BLaER1 (cell line): ENCODE results near the gene MRC2.
A peak's percentile ranks its signal among the peaks of the same experiment; 100 is the strongest.

Experiments
- H3K27ac ChIP-seq: shearing (Covaris generic); formaldehyde crosslinking; 2 replicates; pipeline ENCODE4 v1.8.1; 2022
- H3K27me3 ChIP-seq: shearing (Covaris generic); formaldehyde crosslinking; 2 replicates; pipeline ENCODE4 v1.8.1; 2022
- H3K36me3 ChIP-seq: shearing (Covaris generic); formaldehyde crosslinking; 2 replicates; pipeline ENCODE4 v1.8.1; 2022
- H3K4me1 ChIP-seq: shearing (Covaris generic); formaldehyde crosslinking; 2 replicates; pipeline ENCODE4 v1.8.1; 2022
- H3K4me2 ChIP-seq: shearing (Covaris generic); formaldehyde crosslinking; 2 replicates; pipeline ENCODE4 v1.8.1; 2022
- H3K4me3 ChIP-seq: shearing (Covaris generic); formaldehyde crosslinking; 2 replicates; pipeline ENCODE4 v1.8.1; 2022
- H3K9ac ChIP-seq: shearing (Covaris generic); formaldehyde crosslinking; 2 replicates; pipeline ENCODE4 v1.8.1; 2022
- H3K9me3 ChIP-seq: shearing (Covaris generic); formaldehyde crosslinking; 2 replicates; pipeline ENCODE4 v1.8.1; 2022
- H4K20me1 ChIP-seq: shearing (Covaris generic); formaldehyde crosslinking; 2 replicates; pipeline ENCODE4 v1.8.1; 2022
- Cebpa-rat ChIP-seq: shearing (Covaris generic); IDR thresholded peaks from 2 replicates; pipeline ENCODE4 v1.8.1; 2022

Gene MRC2

DNA sequence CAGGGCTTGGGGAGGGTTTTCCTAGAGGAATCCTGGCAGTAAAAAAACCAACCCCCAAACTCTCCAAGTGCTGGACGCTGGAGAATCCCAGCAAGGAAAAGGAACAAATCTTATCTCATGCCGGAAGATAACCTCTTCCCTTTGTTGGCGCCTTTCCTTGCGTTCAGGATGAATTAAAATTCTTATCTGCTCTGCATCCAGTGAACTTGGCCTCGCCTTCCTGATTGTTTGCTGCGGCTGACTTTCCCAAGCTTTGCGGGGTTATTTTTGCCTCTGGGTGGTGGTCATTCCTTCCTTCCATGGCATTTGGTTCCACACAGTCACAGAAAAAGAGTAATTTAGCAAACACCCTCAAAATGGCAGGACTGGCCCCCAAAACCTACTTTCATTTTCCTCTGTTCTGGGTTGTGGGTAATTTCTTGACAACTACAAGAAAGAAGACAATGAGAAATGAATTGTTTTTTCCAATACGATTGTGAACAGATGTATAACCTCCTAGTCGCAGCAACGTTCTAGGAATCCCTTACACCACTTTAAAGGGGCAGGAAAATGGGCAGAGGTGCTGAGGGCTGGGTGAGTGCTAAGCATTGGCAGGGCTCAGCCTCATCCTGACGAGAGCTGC lies 77.8 kb downstream of the MRC2 start:
- peak overlapping the region; percentile 95 for H3K4me2 ChIP-seq
- TF ChIP-seq Cebpa-rat: no peak
- peaks cover 7% of the 10 kb centered on the region; the same call in 1 of the 2 replicates for H3K9me3 ChIP-seq
- no peaks in the 10 kb centered on the region for H3K36me3 ChIP-seq
- peak overlapping the region; percentile 18 for H3K27ac ChIP-seq
- H3K4me1 ChIP-seq: peaks cover 40% of the 10 kb centered on the region
- H3K27me3 ChIP-seq: no peaks in the 10 kb centered on the region
- H4K20me1 ChIP-seq: no peaks in the 10 kb centered on the region
- peak overlapping the region; percentile 77; the same call in 1 of the 2 replicates for H3K4me3 ChIP-seq
- H3K9ac ChIP-seq: peak overlapping the region; percentile 81; the same call in 1 of the 2 replicates

DNA sequence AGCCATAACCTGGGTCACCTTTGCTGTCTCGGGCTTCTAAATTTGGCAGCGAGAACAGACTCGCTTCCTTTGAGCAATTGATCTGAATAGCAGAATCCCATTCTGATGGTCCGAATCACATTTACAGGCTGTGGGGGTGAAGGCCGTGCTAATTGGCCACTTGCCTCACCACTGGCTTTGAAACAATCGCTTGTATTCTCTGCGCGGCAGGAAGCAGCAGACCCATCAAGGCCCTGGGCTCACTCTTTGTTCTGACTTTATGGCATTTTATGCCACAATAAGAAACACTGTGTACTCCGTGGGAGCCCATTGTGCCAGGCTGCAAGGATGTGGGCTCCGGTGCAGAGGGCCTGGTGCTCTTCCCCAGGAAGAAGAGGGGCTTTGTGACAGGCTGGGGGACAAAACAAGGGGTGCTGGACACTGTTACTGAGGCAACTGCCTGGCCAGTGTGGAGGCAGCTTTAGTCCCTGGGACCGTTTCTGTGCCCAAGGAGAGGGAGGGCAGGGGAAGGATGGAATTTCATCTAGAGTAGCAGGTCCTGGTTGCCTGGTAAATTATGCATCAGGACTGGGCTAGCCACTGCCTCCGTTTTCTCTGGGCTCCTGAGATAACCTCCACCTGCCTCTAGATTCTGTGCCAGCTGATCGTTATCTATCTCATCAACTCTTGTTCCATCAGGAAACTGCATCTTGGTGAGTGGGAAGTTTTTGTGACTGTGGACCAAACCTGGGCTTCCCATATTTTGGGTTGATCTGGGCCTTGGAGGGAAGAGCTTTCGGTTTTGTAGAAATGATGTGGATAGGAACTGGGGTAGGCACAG lies 78.5 kb downstream of the MRC2 start:
- Histone ChIP-seq H4K20me1 (no peaks in the 10 kb centered on the region), H3K27me3 (no peaks in the 10 kb centered on the region), H3K27ac (peak overlapping the region; percentile 18; the same call in 1 of the 2 replicates), H3K4me3 (no peak overlapping the region), H3K36me3 (no peaks in the 10 kb centered on the region), H3K4me2 (peak overlapping the region; percentile 95), H3K4me1 (peaks cover 39% of the 10 kb centered on the region), H3K9me3 (peaks cover 7% of the 10 kb centered on the region; the same call in 1 of the 2 replicates), H3K9ac (no peak overlapping the region)
- TF ChIP-seq Cebpa-rat: no peak

DNA sequence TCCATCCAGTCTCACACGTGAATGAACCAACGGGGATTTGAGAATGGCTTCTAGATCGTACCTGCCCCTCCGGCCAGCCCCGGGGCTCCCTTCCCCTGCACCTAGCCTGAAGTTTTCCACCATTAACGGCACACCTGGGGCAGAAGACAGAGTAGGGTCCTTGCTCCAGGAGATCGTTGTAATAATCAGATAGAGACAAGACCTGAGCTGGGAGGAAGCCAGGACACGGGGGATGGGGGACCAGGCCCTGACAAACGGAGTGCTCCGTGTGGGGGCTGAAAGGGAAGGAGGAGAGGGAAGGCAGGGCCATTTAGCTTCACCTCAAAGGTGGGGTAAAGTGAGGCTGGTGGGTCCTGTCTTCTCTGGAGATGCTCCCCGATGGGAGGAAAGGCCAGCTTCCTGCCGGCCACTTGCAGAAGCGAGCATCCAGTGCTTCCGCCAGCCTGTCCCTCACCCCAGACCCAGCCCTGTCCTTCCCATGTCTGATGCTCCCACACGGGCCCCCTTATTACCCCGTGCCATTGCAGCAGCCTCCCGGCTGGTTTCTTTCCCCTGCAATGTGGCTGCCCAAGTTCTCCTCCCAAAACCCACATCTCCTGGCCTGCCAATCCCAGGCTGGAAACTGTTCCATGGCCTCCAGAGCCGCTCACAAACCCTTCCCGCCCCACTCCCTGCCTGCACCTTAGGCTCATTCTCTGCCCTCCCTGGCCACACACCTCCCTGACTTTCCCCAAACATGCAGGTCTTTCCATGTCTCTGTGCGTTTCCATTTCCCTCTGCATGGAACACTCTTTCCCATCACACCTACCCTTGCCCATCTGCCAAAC lies 79.3 kb downstream of the MRC2 start:
- peaks cover 7% of the 10 kb centered on the region; the same call in 1 of the 2 replicates for H3K9me3 ChIP-seq
- no peaks in the 10 kb centered on the region for H3K27me3 ChIP-seq
- H3K4me3 ChIP-seq: no peak overlapping the region
- H4K20me1 ChIP-seq: no peaks in the 10 kb centered on the region
- no peak overlapping the region for H3K27ac ChIP-seq
- no peak for TF ChIP-seq Cebpa-rat
- H3K4me2 ChIP-seq: no peak overlapping the region
- no peaks in the 10 kb centered on the region for H3K36me3 ChIP-seq
- H3K4me1 ChIP-seq: peaks cover 37% of the 10 kb centered on the region
- no peak overlapping the region for H3K9ac ChIP-seq

DNA sequence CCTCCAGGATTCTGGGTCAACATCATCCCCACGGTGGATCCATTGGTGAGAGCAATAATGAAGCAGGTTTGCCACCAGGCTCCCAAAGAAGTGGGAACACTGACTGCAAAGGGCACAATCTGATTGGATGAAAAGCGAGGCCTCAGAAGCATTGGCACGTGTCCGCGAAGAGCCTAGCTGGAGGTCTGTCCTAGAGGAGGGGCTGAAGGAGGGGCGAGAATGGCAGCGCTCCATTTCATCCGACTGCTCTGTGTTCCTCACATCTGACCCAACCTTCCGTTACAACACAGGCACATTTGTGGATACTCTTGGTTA lies 79.9 kb downstream of the MRC2 start:
- Histone ChIP-seq H3K36me3 (no peaks in the 10 kb centered on the region), H3K4me2 (no peak overlapping the region), H3K27ac (no peak overlapping the region), H4K20me1 (no peaks in the 10 kb centered on the region), H3K27me3 (no peaks in the 10 kb centered on the region), H3K9me3 (peaks cover 7% of the 10 kb centered on the region; the same call in 1 of the 2 replicates), H3K9ac (no peak overlapping the region), H3K4me3 (no peak overlapping the region), H3K4me1 (peaks cover 41% of the 10 kb centered on the region)
- no peak for TF ChIP-seq Cebpa-rat

DNA sequence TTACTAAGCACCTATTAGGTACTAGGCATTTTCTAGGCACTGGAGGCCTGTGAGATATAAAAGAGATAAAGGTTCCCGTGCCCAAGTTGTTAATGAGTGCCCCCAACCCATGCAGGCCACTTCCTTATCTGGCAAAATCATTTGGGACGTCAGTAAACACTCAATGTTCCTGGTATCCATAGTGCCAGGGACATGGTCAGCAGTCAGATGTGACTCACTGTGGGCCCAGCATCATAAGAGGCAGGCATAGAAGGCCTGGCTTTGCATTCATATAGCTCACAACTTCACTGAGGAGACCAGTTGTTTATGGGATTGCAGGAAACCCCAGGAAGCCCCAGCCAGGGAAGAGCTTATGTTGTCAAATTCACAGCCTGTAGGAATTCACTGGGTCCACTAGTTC lies 81.1 kb downstream of the MRC2 start:
- no peak for TF ChIP-seq Cebpa-rat
- Histone ChIP-seq H3K4me2 (no peak overlapping the region), H3K4me1 (peaks cover 43% of the 10 kb centered on the region), H3K36me3 (no peaks in the 10 kb centered on the region), H4K20me1 (no peaks in the 10 kb centered on the region), H3K27me3 (no peaks in the 10 kb centered on the region), H3K4me3 (no peak overlapping the region), H3K9ac (no peak overlapping the region), H3K9me3 (peaks cover 7% of the 10 kb centered on the region; the same call in 1 of the 2 replicates), H3K27ac (no peak overlapping the region)

DNA sequence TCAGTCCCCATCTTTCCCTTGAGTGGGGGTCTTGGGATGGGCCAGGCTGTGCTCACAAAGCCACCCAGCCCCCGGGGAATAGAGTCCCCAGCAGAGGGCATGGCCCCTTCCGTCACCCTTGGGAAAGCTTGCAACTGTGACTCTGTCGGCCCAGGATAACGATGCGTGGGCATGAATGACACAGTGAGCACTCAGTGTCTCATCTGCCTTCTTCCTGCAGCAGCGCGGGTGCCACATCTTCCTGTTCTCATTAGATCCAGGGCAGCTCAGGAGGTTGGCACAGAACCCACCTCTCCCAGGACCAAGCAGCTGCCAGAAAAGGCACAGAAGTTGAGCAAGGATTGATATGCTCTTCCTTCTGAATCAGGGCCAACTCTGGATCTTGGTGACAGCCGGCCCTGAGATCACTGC lies 84.7 kb downstream of the MRC2 start:
- peaks cover 59% of the 10 kb centered on the region for H3K4me1 ChIP-seq
- TF ChIP-seq Cebpa-rat: no peak
- H3K27me3 ChIP-seq: no peaks in the 10 kb centered on the region
- H3K27ac ChIP-seq: peak overlapping the region; percentile 54
- H3K4me2 ChIP-seq: peak overlapping the region; percentile 60
- no peaks in the 10 kb centered on the region for H4K20me1 ChIP-seq
- H3K9ac ChIP-seq: no peak overlapping the region; the same call in 1 of the 2 replicates
- peaks cover 7% of the 10 kb centered on the region; the same call in 1 of the 2 replicates for H3K9me3 ChIP-seq
- H3K36me3 ChIP-seq: no peaks in the 10 kb centered on the region
- H3K4me3 ChIP-seq: no peak overlapping the region

DNA sequence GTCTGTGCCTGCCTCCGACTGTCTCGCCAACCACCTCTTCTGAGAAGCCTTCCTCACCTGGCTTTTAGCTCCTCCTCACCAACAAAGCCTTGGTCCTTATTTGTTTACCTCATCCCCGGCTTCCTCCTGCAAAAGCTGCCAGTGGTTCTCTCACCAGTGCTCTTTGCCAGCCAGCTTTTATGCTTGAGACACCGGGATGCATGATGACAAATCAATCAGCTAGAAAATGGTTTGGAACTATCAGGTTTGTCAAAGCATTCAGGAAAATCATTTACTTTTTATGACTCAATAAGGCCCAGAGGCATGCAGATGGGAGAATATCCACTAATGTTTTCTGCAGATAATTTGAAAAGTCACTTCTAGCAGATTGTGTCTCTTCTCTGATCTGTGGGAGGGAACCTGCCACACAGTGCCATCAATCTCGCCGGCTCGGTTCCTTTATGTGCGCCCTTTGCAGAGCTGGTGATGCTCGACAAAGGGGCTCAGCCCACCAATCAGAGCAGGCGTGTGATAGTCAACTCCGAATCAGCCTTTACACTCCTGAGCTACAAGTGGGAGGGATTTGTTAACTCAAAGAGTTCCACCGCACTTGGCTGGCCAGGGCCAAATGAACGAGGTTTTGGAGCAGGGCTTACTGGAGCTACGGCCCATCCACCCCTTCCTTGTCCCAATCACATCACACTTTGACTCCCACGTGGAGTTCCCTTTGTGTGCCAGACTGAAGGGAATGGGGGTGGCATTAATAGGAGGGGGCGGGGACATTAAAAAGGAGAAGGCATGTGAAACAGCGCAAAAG lies 85.8 kb downstream of the MRC2 start:
- Histone ChIP-seq H3K4me1 (peaks cover 70% of the 10 kb centered on the region), H3K36me3 (no peaks in the 10 kb centered on the region), H3K9me3 (peaks cover 7% of the 10 kb centered on the region; the same call in 1 of the 2 replicates), H3K9ac (no peak overlapping the region), H4K20me1 (no peaks in the 10 kb centered on the region), H3K27ac (no peak overlapping the region), H3K27me3 (no peaks in the 10 kb centered on the region), H3K4me2 (peak overlapping the region; percentile 66), H3K4me3 (no peak overlapping the region)
- no peak for TF ChIP-seq Cebpa-rat

DNA sequence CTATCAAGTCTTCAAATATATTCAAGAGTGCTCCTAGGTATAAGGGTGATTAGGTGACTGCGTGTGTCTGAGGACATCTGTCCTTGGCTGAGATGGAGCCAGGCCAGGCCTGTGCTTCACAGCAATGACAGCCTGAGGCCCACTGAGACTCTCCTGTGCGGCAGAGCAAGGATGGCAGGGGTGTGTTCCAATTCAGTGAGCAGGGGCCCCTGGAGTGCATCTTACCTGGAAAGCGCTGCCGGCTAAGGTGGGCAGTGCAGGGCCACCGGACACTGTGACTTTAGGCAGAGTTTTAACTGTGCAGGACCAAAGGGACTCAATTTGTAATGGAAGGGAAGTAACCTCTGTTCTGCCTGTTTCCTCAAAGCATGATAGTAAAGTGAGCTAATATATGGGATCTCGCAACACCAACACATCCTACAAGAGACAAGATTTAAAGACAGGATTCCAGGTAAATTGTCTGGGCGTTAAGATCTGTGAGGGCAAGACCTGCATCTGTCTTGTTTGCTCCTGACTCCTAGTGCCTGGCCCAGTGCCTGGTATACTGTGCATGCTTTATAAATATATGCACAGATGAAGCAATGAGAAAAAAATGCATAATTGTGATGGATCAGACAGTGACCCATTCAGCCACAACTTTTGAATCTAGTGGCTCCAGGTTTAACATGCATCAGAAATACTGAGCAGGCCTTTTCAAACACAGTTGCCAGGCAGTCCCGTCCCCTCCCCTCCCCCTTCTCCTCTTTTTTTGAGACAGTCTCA lies 86.7 kb downstream of the MRC2 start:
- no peak overlapping the region for H3K27ac ChIP-seq
- no peak overlapping the region for H3K9ac ChIP-seq
- no peaks in the 10 kb centered on the region for H3K27me3 ChIP-seq

More for the DNA sequence above, 86.7 kb downstream of the MRC2 start:
- Histone ChIP-seq H3K4me2 (peak overlapping the region; percentile 66), H3K36me3 (no peaks in the 10 kb centered on the region), H3K4me1 (peaks cover 78% of the 10 kb centered on the region), H4K20me1 (no peaks in the 10 kb centered on the region), H3K4me3 (no peak overlapping the region), H3K9me3 (peaks cover under 1% of the 10 kb centered on the region)
- TF ChIP-seq Cebpa-rat: no peak
